T-helper 1 cell treated with Interleukin-12 subunit alpha and Interleukin-12 subunit beta and Interleukin-4 antibody, amounts not matched to agents 30 μg/mL and 1 μg/mL, for 36 hours (primary cell): ENCODE results near the gene LUZP1.

Experiments used
- H3K27ac Mint-ChIP-seq: one replicate; pipeline ENCODE4 v1.8.0; 2021; ENCODE audit warnings: mild to moderate bottlenecking, mixed read lengths
- H3K27me3 Mint-ChIP-seq: one replicate; pipeline ENCODE4 v1.8.0; 2021; ENCODE audit warnings: low read depth, mixed read lengths
- H3K36me3 Mint-ChIP-seq: one replicate; pipeline ENCODE4 v1.8.0; 2021; ENCODE audit warnings: low read depth, mixed read lengths
- H3K4me1 Mint-ChIP-seq: one replicate; pipeline ENCODE4 v1.8.0; 2021; ENCODE audit warnings: low read depth, mixed read lengths
- H3K4me3 Mint-ChIP-seq: one replicate; pipeline ENCODE4 v1.8.0; 2021; ENCODE audit warnings: mild to moderate bottlenecking, moderate library complexity, mixed read lengths
- H3K9me3 Mint-ChIP-seq: one replicate; pipeline ENCODE4 v1.8.0; 2021; ENCODE audit warnings: mixed read lengths

Gene LUZP1

DNA sequence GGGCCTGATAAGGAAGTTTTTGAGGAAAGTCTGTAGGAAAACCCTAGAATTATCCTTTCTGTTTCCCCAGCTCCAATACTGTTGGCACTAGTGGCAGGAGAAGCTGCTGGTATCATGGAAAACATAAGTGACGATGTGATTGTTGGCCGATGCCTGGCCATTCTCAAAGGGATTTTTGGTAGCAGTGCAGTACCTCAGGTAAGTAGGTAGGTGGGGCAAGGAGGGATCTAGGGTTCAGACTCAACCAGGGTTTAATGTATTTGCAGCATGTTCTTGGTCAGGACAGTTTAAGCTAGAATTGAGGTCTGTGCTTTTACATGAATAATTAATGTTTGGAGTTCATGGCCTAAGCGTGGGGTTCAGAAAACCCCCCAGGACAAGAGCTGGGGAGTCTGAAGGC lies 87.3 kb downstream of the LUZP1 start:
- Mint-ChIP-seq H3K27ac (no peak overlapping the region), H3K27me3 (no peaks in the 10 kb centered on the region), H3K9me3 (no peaks in the 10 kb centered on the region), H3K4me3 (no peak overlapping the region), H3K4me1 (no peaks in the 10 kb centered on the region), H3K36me3 (peaks cover 40% of the 10 kb centered on the region)

DNA sequence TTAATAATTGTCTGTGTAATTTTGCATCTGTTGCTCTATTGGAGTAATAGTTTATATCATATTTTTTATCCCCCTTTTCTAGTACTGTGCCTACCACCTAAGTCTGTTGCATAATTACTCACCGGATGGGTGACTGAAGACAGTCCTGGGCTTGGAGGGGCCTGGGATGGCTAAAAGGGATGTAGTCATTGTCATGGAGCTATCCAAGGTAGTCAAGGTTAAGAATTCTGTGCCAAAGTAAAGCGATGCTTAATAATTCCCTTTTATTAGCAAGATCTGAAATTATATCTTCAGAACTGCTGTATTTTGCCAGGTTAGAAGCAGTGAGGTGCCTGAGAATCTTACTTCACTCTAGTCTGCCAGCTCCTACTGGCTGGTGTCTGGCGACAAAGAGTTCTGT lies 87.8 kb downstream of the LUZP1 start:
- H3K27ac Mint-ChIP-seq: no peak overlapping the region
- no peaks in the 10 kb centered on the region for H3K9me3 Mint-ChIP-seq
- H3K36me3 Mint-ChIP-seq: peaks cover 38% of the 10 kb centered on the region
- H3K27me3 Mint-ChIP-seq: no peaks in the 10 kb centered on the region
- no peak overlapping the region for H3K4me3 Mint-ChIP-seq
- H3K4me1 Mint-ChIP-seq: no peaks in the 10 kb centered on the region

DNA sequence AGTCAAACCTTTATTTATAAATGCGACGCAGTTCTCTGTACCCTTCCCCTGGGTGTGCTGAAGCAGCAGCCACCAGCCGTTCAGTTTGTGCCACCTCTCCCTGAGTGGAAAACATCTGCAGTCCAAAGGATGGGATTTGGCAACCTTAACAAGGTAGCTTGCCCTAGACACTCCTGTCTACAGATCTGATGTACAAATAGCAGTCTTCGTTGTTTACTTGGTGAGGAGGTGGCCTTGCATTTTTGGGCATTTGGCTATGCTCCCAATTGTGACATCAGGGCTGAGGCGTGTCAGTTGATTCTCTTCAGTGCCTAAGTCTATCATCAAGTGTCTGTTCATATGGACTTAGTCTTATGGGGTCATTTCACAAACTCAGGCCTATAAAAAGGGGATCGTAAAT lies 89.6 kb downstream of the LUZP1 start:
- H3K4me3 Mint-ChIP-seq: no peak overlapping the region
- peaks cover 46% of the 10 kb centered on the region for H3K36me3 Mint-ChIP-seq
- no peaks in the 10 kb centered on the region for H3K27me3 Mint-ChIP-seq
- no peak overlapping the region for H3K27ac Mint-ChIP-seq
- no peaks in the 10 kb centered on the region for H3K9me3 Mint-ChIP-seq
- no peaks in the 10 kb centered on the region for H3K4me1 Mint-ChIP-seq

DNA sequence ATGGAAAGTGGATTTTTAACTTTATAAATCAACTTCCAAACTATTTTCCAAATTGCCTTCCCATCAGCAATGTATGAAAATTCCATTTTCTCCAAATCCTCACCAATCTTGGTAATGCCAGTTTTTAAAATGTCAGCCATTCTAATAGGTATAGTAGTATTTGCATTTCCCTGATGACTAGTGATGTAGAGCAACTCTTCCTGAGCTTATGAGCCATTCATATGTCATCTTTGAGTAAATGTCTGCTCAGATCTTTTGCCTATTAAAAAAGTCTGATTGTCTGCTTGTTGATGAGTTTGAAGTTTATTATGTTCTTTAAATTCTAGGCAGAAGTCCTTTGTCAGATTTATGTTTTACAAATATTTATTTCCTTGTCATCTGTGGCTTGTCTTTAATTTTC lies 94.6 kb downstream of the LUZP1 start:
- H3K9me3 Mint-ChIP-seq: no peaks in the 10 kb centered on the region
- no peaks in the 10 kb centered on the region for H3K4me1 Mint-ChIP-seq
- H3K27me3 Mint-ChIP-seq: no peaks in the 10 kb centered on the region
- H3K36me3 Mint-ChIP-seq: peaks cover 36% of the 10 kb centered on the region
- no peak overlapping the region for H3K27ac Mint-ChIP-seq
- H3K4me3 Mint-ChIP-seq: no peak overlapping the region

DNA sequence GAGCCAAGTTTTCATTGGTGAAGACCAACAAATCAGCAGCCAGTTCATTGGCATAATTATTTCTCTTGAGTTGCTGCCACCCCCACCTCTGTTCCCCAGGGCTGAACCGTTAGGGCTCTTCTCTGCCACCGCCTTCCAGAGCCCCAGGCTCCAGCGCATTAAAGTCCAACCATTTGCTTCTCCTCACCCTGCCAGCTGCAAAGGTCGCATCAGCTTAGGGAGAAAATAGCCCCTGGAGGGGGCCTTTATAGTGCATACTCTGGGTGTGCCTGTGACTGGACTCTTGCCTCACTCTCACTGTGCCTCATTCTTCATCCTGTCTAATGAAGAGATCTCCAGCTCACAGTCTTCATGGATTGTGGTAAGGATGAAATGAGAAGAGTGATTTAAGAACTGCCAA lies 99.0 kb downstream of the LUZP1 start:
- Mint-ChIP-seq H3K27me3 (no peaks in the 10 kb centered on the region), H3K9me3 (no peaks in the 10 kb centered on the region), H3K4me1 (no peaks in the 10 kb centered on the region), H3K27ac (no peak overlapping the region), H3K4me3 (no peak overlapping the region), H3K36me3 (peaks cover 35% of the 10 kb centered on the region)

DNA sequence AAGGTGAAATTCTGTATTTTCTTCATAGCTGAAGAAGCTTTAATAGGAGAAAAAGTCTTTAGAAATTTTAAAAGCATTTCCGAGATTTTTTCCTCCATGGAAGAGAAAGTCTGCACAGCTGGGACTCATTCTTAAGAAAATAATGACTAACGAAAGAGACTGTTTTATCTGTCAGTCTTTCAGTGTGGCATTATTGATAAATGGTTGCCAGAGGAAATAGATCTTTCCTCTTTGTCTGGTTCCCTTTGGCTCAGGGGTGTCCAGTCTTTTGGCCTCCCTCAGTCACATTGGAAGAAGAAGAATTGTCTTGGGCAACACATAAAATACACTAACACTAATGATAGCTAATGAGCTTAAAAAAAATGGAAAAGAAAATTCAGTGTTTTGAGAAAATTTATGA lies 99.5 kb downstream of the LUZP1 start:
- peaks cover 32% of the 10 kb centered on the region for H3K36me3 Mint-ChIP-seq
- no peak overlapping the region for H3K27ac Mint-ChIP-seq

DNA sequence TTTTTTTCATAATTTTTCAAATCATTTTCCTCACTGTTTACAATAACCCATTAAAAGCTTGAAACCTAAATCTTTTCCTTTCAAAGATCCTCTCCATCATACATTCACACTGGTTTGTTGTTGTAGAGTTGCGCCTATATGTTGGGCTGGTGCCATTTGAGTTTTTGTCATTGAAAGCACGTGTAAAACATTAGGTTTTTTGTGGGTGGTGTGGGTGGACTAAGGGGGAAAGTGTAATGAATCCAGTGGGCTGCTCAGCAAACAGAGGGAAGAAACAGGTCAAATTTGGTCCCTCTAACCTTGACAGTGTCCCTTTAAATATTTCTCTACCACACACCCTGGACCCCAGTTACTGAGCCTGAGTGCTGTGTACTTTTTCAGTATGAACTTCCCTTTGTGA lies 102.6 kb downstream of the LUZP1 start:
- Mint-ChIP-seq H3K9me3 (no peaks in the 10 kb centered on the region), H3K27me3 (no peaks in the 10 kb centered on the region), H3K27ac (no peak overlapping the region), H3K4me3 (no peak overlapping the region), H3K4me1 (no peaks in the 10 kb centered on the region), H3K36me3 (peaks cover 22% of the 10 kb centered on the region)

More for the DNA sequence above, 99.5 kb downstream of the LUZP1 start:
- Mint-ChIP-seq H3K9me3 (no peaks in the 10 kb centered on the region), H3K4me1 (no peaks in the 10 kb centered on the region), H3K27me3 (no peaks in the 10 kb centered on the region), H3K4me3 (no peak overlapping the region)

DNA sequence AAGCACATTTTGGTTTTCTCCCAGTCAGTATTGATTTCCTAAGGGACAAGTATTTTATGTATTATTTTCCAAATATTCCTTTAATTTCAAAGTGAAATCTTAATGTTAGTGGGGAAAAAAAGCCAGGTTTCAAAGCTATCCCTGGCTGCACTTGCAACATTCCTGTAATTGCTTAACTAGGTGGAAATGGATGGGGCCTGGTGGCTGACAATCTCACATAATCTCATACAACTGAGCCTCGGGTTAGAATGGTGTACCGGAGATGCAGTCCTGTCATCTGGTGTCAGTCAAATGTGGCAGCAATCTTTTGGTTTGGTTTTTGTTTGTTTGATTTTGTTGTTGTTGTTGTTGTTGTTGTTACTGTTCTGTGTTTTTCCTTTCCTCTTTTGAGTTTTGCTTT lies 103.3 kb downstream of the LUZP1 start:
- Mint-ChIP-seq H3K9me3 (no peaks in the 10 kb centered on the region), H3K4me1 (no peaks in the 10 kb centered on the region), H3K4me3 (no peak overlapping the region), H3K27ac (no peak overlapping the region), H3K27me3 (no peaks in the 10 kb centered on the region), H3K36me3 (peaks cover 24% of the 10 kb centered on the region)

DNA sequence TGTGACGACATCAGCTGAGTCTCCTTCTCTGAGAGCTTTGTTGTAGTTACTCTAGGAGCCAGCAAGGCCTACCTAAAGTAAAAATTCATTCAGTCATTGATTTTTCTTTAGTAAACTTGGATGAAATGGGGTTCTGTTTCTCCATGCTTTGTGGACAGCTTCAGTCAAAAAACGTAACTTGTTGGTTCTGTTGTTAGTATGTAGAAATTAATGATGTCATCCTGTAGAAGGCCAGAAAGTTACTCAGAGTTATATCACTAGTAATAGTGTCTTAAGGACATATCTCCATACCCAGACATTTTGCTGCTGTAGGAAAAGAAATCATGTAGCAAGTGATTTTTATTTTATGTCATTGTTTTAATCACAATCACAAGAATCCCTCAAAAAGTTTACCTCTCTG lies 106.4 kb downstream of the LUZP1 start:
- no peaks in the 10 kb centered on the region for H3K27me3 Mint-ChIP-seq
- no peaks in the 10 kb centered on the region for H3K9me3 Mint-ChIP-seq
- H3K36me3 Mint-ChIP-seq: peaks cover 17% of the 10 kb centered on the region
- H3K4me3 Mint-ChIP-seq: no peak overlapping the region
- H3K4me1 Mint-ChIP-seq: no peaks in the 10 kb centered on the region
- H3K27ac Mint-ChIP-seq: no peak overlapping the region

DNA sequence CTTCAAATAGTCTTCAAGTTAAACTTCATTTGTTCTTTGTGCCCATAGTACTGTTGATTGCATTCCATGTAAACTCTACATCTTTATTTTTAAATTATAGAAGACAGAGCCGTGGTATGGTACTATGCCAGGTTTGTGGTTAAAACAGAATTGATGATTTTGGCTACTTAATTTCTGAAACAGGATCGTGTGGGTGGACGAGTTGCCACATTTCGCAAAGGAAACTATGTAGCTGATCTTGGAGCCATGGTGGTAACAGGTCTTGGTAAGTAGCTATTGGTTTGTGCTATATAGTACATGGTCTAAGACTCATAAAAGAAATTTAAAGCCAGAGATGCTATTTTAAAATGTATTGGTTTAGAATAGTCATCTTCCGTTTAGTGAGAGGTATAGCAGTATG lies 111.4 kb downstream of the LUZP1 start:
- no peaks in the 10 kb centered on the region for H3K27me3 Mint-ChIP-seq
- H3K36me3 Mint-ChIP-seq: peaks cover 14% of the 10 kb centered on the region
- H3K4me3 Mint-ChIP-seq: no peak overlapping the region
- H3K4me1 Mint-ChIP-seq: no peaks in the 10 kb centered on the region
- no peaks in the 10 kb centered on the region for H3K9me3 Mint-ChIP-seq
- H3K27ac Mint-ChIP-seq: no peak overlapping the region

DNA sequence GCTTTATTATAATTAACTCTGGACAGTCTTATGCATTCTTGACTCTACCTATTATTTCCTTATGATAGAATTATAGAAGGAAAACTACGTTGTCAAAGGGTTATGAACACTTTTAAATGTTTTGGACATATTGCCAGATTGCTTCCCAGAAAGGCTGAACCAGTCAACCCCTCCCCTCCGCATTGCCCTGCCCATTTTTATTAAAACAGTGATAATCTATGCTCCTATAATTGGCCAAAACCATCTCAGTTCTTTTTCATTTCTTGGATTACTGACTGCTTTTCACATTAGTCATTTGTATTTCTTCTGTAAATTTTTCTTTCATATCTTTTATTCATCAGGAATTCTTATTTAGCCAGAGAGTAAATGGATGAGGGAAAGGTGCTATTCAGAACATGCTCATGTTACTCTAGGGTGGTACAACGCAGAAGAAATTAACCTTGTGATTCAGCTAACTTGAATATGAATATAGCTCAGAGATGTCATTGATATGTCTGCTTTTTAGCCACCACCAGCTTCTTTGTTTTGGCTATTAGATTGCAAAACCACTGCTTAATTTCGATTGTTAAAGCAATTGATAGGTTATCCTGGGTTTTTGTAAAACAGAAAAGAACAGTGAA lies 117.3 kb downstream of the LUZP1 start:
- peaks cover 11% of the 10 kb centered on the region for H3K36me3 Mint-ChIP-seq
- H3K4me3 Mint-ChIP-seq: no peak overlapping the region
- no peak overlapping the region for H3K27ac Mint-ChIP-seq
- H3K9me3 Mint-ChIP-seq: no peaks in the 10 kb centered on the region
- no peaks in the 10 kb centered on the region for H3K27me3 Mint-ChIP-seq
- peaks cover 3% of the 10 kb centered on the region for H3K4me1 Mint-ChIP-seq

DNA sequence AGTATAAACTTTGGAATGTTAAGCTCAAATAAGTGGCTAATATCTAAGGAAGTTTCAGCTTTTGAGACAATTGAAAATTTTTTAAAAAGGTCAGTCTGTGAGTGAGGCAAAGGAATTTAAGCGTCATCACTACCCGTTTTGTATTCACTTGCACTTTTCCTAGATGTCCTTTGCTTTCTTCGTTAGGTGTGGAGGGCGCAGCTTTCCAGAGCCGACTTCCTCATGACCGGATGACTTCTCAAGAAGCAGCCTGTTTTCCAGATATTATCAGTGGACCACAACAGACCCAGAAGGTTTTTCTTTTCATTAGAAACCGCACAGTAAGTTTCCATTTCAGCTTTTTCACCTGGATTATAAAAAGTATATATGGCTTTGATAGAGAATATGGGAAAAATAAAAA lies 118.5 kb downstream of the LUZP1 start:
- Mint-ChIP-seq H3K36me3 (peaks cover 13% of the 10 kb centered on the region), H3K27ac (no peak overlapping the region), H3K4me1 (peaks cover 15% of the 10 kb centered on the region), H3K27me3 (no peaks in the 10 kb centered on the region), H3K9me3 (no peaks in the 10 kb centered on the region), H3K4me3 (no peak overlapping the region)

DNA sequence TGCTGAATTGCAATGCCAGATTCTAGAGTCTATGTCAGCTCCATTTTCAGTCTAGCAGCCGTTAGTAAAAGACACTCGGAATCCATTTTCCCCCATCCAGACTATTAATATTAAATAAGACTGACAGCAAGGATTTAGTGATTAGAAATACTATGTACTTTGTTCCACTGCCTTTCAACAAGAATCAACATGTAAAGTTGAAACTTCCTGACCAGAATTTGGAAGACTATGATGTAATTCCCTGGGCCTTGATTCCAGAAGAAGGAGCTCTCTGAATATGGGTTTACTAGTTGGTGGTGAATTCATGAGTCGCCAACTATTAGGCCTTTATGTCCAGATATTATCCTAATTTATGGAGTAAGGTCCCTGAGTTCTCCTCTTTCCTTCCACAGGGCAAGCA lies 124.6 kb downstream of the LUZP1 start:
- no peaks in the 10 kb centered on the region for H3K9me3 Mint-ChIP-seq
- peaks cover 4% of the 10 kb centered on the region for H3K36me3 Mint-ChIP-seq
- no peaks in the 10 kb centered on the region for H3K27me3 Mint-ChIP-seq
- no peak overlapping the region for H3K4me3 Mint-ChIP-seq
- H3K4me1 Mint-ChIP-seq: peaks cover 30% of the 10 kb centered on the region
- H3K27ac Mint-ChIP-seq: no peak overlapping the region

DNA sequence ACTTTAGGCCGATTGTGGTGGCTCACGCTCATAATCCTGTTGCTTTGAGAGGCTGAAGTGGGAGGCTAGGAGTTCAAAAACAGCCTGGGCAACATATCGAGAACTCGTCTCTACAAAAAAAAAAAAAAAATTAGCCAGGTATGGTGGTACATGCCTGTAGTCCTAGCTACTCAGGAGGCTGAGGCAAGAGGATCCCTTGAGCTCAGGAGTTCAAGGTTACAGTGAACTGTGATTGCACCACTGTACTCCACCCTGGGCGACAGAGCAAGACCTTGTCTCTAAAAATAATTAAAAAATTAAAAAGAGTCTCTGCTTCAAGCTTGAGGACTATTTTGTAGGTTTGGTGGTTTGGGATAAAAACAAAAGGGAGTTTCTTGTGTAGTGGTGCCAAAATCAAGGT lies 128.1 kb downstream of the LUZP1 start:
- no peaks in the 10 kb centered on the region for H3K27me3 Mint-ChIP-seq
- no peak overlapping the region for H3K4me3 Mint-ChIP-seq
- H3K27ac Mint-ChIP-seq: no peak overlapping the region
- peaks cover 7% of the 10 kb centered on the region for H3K36me3 Mint-ChIP-seq
- no peaks in the 10 kb centered on the region for H3K9me3 Mint-ChIP-seq
- peaks cover 23% of the 10 kb centered on the region for H3K4me1 Mint-ChIP-seq

DNA sequence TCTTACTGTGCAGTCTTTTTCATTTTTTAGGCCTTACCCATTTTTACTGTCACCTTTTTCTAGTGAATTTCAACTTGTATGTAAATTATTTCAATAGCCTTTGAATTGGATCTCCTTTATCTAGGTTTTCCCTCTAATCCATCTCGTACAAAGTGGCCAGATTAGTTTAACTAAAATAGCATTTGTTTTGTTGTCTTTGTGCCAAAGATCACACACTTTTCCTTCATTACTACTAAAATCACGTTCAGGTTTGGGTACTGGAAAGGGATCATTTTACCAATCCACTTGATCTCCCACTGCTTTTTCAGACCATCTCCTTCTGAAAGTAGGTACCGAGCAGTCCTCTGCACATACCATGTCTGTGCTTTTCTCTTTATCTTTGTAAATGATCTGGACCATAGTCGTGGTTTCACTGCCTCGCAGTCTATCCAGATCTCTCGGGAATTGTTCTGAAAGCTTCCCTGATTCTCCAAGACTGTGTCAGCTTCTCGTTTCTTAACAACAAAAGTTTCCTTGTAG lies 129.3 kb downstream of the LUZP1 start:
- Mint-ChIP-seq H3K27me3 (no peaks in the 10 kb centered on the region), H3K4me1 (peaks cover 18% of the 10 kb centered on the region), H3K27ac (no peak overlapping the region), H3K36me3 (peaks cover 6% of the 10 kb centered on the region), H3K4me3 (no peak overlapping the region), H3K9me3 (no peaks in the 10 kb centered on the region)
